ENCODE results near the gene TMEM87A.

Gene TMEM87A

GRCh38 chr15:42199126-42199525 lies 74.1 kb downstream of the TMEM87A start:
- DNase-seq = no peak

- DNase-seq = no peak
Observed at GRCh38 chr15:42198516-42198915, 74.7 kb downstream of the TMEM87A start.

- DNase-seq = no peak
Observed at GRCh38 chr15:42194513-42194912, 78.7 kb downstream of the TMEM87A start.

GRCh38 chr15:42193383-42193782 lies 79.8 kb downstream of the TMEM87A start:
- DNase-seq = no peak

GRCh38 chr15:42191610-42192346 lies 81.5 kb downstream of the TMEM87A start:
- DNase-seq = no peak

- DNase-seq = no peak
Observed at GRCh38 chr15:42190370-42190769, 82.9 kb downstream of the TMEM87A start.

GRCh38 chr15:42185801-42186200 lies 87.4 kb downstream of the TMEM87A start:
- DNase-seq = no peak

GRCh38 chr15:42184736-42185135 lies 88.5 kb downstream of the TMEM87A start:
- no peak for DNase-seq

- DNase-seq = peak; percentile 39
Observed at GRCh38 chr15:42184296-42184695, 88.9 kb downstream of the TMEM87A start.

GRCh38 chr15:42182961-42183360 lies 90.3 kb downstream of the TMEM87A start:
- DNase-seq = no peak

GRCh38 chr15:42182328-42182886 lies 90.8 kb downstream of the TMEM87A start:
- no peak for DNase-seq

GRCh38 chr15:42178056-42178455 lies 95.2 kb downstream of the TMEM87A start:
- no peak for DNase-seq

- DNase-seq = no peak
Observed at GRCh38 chr15:42175671-42176070, 97.6 kb downstream of the TMEM87A start.

GRCh38 chr15:42172475-42172874 lies 100.8 kb downstream of the TMEM87A start:
- DNase-seq = no peak

GRCh38 chr15:42171795-42172194 lies 101.4 kb downstream of the TMEM87A start:
- no peak for DNase-seq

- no peak for DNase-seq
Observed at GRCh38 chr15:42171122-42171521, 102.1 kb downstream of the TMEM87A start.

- DNase-seq = no peak
Observed at GRCh38 chr15:42166225-42166940, 106.8 kb downstream of the TMEM87A start.

- DNase-seq = no peak
Observed at GRCh38 chr15:42165106-42165505, 108.1 kb downstream of the TMEM87A start.

GRCh38 chr15:42163947-42164550 lies 109.2 kb downstream of the TMEM87A start:
- no peak for DNase-seq

GRCh38 chr15:42163291-42163690 lies 109.9 kb downstream of the TMEM87A start:
- no peak for DNase-seq
